BJ (cell line): Measurements from ENCODE around the gene OR51B5. TPM values are rescaled to one million over a fixed set of nuclear protein-coding genes. Genes with fewer than 3 reads are reported as not detected.

Source experiments
- CTCF ChIA-PET: fragments of 350-600 bp; formaldehyde crosslinking; extraction: SDS; loops from one replicate; lab custom pipeline; 2021; ENCODE audit warnings: antibody characterized with exemption, inconsistent platforms; lab: Yijun Ruan, JAX
- POLR2A ChIA-PET: fragments of 300-600 bp; sonication (Branson Sonifier 250); formaldehyde crosslinking; extraction: SDS; loops from one replicate; lab custom pipeline; 2021; ENCODE audit warnings: antibody characterized with exemption; lab: Charles Lee
- DNase-seq: peaks from one replicate; pipeline ENCODE4 v3.0.0-alpha.2; 2011; ENCODE audit warnings: low read depth
- H3K27me3 ChIP-seq: 2 replicates; pipeline ENCODE4 v1.6.0; 2011; ENCODE audit warnings: low read length; ENCODE audit not compliant: control insufficient read depth, insufficient read depth
- H3K36me3 ChIP-seq: 2 replicates; pipeline ENCODE4 v1.5.1; 2011; ENCODE audit warnings: low read length; ENCODE audit not compliant: control insufficient read depth, insufficient read depth
- H3K4me3 ChIP-seq: 2 replicates; pipeline ENCODE4 v1.5.1; 2011; ENCODE audit warnings: low read depth, mild to moderate bottlenecking, control low read depth, low read length
- polyA plus RNA-seq: library from polyadenylated mRNA; depleted of rRNA; stranded (reverse); fragments of >200 nt; gene quantifications from 2 replicates; pipeline ENCODE4 v1.2.3, GENCODE V29; 2011
- TF ChIP-seq, protein P1 (sequence below): IDR thresholded peaks from 2 replicates; pipeline ENCODE4 v1.5.1; 2011; ENCODE audit warnings: low read depth, mild to moderate bottlenecking, control low read depth, inconsistent platforms, low read length, moderate library complexity; ENCODE audit not compliant: insufficient read depth

The OR51B5 gene
- polyA plus RNA-seq, 1 experiment = not detected

DNA sequence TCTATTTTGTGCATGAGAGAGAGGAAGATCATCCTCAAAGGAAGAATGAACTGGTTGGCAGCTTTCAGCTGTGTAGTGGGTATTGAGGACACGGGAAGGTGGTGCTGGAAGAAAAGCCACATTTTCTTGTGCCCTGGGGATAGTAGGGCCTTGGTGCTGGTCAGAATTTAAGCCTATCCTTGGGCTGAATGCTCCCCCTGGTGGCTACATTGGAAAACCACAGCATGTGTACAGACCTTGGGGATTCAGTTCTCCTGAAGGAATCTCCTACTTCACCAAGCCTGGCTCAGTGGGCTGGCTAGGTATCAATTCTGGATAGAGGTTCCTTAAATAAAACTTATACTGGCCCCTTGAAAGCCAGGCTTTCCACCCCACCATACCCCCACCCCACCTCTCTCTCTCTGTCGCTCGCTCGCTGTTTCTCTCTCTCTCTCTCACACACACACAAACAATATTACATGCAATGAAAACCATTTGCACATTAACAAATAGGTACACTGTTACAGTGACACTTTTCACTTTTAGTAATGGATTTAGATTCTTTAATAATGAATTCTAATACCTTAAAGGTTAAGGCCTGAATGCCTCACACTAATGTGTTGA lies 37.5 kb upstream of the OR51B5 start:
- no peaks in the 10 kb centered on the region for H3K27me3 ChIP-seq
- TF ChIP-seq, protein P1, sequence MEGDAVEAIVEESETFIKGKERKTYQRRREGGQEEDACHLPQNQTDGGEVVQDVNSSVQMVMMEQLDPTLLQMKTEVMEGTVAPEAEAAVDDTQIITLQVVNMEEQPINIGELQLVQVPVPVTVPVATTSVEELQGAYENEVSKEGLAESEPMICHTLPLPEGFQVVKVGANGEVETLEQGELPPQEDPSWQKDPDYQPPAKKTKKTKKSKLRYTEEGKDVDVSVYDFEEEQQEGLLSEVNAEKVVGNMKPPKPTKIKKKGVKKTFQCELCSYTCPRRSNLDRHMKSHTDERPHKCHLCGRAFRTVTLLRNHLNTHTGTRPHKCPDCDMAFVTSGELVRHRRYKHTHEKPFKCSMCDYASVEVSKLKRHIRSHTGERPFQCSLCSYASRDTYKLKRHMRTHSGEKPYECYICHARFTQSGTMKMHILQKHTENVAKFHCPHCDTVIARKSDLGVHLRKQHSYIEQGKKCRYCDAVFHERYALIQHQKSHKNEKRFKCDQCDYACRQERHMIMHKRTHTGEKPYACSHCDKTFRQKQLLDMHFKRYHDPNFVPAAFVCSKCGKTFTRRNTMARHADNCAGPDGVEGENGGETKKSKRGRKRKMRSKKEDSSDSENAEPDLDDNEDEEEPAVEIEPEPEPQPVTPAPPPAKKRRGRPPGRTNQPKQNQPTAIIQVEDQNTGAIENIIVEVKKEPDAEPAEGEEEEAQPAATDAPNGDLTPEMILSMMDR = peak; percentile 86
- no peak for DNase-seq
- H3K36me3 ChIP-seq = no peaks in the 10 kb centered on the region
- H3K4me3 ChIP-seq = no peak overlapping the region
- POLR2A ChIA-PET = interaction anchor here (0.6 kb wide), 1 partner anchor 1307 kb away, joined by 3 read pairs; no protein-coding TSS in a partner anchor
- CTCF ChIA-PET = interaction anchor here (0.8 to 3.9 kb wide), 11 partner anchors 9 to 744 kb away, joined by 3 to 23 read pairs (median 5); partner anchors contain the start of gene OR51D1

DNA sequence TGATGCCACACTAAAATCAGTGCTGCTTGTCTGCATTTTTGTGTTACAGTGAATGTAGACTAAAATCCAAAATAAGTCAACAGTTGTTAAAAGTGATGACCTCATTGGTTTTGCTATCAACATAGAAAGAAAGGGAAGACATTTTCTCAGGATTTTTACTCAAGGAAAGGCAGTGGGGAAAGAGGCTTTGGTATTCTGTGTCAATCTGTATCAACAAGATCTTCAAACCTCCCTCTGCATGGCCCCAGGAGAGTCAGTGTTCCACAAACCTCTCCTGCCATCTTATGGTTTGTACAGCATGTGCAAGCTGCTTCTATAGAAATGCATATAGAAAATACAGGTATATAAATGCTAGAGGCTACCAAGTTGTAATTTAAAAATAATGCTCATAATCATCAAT lies 26.5 kb upstream of the OR51B5 start:
- POLR2A ChIA-PET = no interaction called here
- TF ChIP-seq, protein P1 = peak; percentile 61
- no peaks in the 10 kb centered on the region for H3K36me3 ChIP-seq
- no peak for DNase-seq
- no peak overlapping the region for H3K4me3 ChIP-seq
- CTCF ChIA-PET = interaction anchor here (0.5 to 3.9 kb wide), 12 partner anchors 11 to 256 kb away, joined by 3 to 23 read pairs (median 6); partner anchors contain the start of gene OR51M1
- H3K27me3 ChIP-seq = no peaks in the 10 kb centered on the region

DNA sequence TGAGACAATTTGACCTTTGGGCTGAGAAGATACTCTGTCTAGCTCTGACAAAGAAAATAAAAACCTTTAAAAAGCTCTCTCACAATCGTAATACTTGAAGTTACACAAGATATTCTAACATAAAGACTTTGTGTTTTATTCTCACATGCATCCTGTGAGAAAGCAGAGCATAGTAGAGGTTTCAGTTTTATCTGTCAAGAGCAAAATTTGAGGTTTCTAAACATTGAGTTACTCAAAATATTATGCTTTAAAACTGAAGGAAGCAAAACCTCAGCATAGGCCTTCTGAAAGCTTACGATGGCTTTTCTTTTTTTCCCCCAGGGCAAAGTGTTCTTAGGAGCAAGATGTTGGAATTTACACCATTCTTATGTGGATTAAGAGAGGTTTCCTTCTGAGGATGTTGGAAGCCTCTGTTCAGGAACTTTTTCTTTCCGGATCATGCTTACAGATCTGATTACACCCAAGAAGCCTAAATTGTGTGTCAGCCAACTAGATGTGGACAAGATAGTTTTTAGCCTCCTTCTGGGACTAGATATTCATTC lies 25.2 kb upstream of the OR51B5 start:
- H3K4me3 ChIP-seq = no peak overlapping the region
- ChIA-PET CTCF (interaction anchor here (1.2 to 1.8 kb wide), 4 partner anchors 12 to 244 kb away, joined by 3 to 6 read pairs (median 4); no protein-coding TSS in a partner anchor), POLR2A (no interaction called here)
- TF ChIP-seq, protein P1 = no peak
- DNase-seq = no peak
- H3K36me3 ChIP-seq = no peaks in the 10 kb centered on the region
- no peaks in the 10 kb centered on the region for H3K27me3 ChIP-seq

DNA sequence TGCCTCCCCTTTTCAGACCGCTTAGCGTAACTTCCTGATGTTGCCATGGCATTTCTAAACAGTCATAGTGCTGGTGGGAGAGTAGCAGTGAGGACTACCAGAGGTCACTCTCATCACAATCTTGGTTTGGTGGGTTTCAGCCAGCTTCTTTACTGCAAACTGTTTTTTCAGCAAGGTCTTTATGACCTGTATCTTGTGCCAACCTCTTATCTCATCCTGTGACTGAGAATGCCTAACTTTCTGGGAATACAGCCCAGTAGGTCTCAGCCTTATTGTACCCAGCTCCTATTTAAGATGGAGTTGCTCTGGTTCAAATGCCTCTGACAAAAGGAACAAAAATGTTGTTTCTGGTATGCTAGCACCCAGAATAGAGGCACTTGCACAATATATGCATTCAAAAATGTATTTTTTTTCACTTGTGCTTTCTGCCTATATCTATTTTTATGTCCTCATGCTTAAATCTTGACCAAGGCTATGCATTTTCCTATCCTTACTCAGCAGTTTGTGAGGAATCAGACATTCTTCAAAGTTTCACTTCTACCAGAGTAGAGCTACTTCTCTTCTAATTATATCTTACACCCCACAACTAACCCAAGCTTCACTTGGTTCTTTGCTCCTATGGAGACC lies 24.2 kb upstream of the OR51B5 start:
- H3K4me3 ChIP-seq = no peak overlapping the region
- DNase-seq = no peak
- H3K36me3 ChIP-seq = no peaks in the 10 kb centered on the region
- H3K27me3 ChIP-seq = no peaks in the 10 kb centered on the region
- ChIA-PET POLR2A (no interaction called here), CTCF (interaction anchor here (0.5 to 1.8 kb wide), 6 partner anchors 13 to 253 kb away, joined by 3 to 6 read pairs (median 3); no protein-coding TSS in a partner anchor)
- TF ChIP-seq, protein P1 = no peak

DNA sequence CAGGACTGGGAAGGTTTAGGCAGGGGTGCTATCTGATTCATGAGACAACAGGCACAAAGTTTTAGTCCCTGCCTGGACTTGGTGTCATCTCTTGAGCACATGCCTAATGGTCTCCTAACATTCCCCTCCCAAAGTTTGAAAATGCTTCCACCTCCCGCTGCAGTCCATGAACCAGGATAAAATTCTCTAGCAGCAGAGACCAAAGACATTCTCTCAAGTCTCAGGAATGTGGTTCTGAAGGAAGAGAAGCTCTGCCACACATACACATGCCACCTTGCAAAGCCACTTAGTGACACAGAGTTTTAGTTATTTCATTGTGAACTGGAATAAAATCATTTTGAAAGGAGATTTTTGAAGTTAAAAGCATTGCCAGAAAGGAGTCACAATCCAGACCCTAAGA lies 23.5 kb upstream of the OR51B5 start:
- Histone ChIP-seq H3K36me3 (no peaks in the 10 kb centered on the region), H3K27me3 (no peaks in the 10 kb centered on the region), H3K4me3 (no peak overlapping the region)
- TF ChIP-seq, protein P1 = no peak
- no peak for DNase-seq
- POLR2A ChIA-PET = no interaction called here
- CTCF ChIA-PET = interaction anchor here (0.8 to 1.8 kb wide), 4 partner anchors 14 to 238 kb away, joined by 3 to 6 read pairs (median 4); no protein-coding TSS in a partner anchor
